ENCODE results near the gene HPGDS.

- TF ChIP-seq, protein P1, sequence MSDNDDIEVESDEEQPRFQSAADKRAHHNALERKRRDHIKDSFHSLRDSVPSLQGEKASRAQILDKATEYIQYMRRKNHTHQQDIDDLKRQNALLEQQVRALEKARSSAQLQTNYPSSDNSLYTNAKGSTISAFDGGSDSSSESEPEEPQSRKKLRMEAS (IDR thresholded peaks at IDR 0.05), result no peak
- TF ChIP-seq TAF1 (IDR thresholded peaks at IDR 0.05; ENCODE audit: low read depth) (no peak), EP300 (IDR thresholded peaks at IDR 0.05; ENCODE audit: borderline replicate concordance) (no peak), NFIC (IDR thresholded peaks at IDR 0.05) (no peak), YY1 (IDR thresholded peaks at IDR 0.05; ENCODE audit: low read depth) (no peak), RAD21 (IDR thresholded peaks at IDR 0.05; ENCODE audit: low read depth) (no peak), ZBTB7A (IDR thresholded peaks at IDR 0.05; ENCODE audit: low read depth) (no peak)
- TF ChIP-seq, protein P2, sequence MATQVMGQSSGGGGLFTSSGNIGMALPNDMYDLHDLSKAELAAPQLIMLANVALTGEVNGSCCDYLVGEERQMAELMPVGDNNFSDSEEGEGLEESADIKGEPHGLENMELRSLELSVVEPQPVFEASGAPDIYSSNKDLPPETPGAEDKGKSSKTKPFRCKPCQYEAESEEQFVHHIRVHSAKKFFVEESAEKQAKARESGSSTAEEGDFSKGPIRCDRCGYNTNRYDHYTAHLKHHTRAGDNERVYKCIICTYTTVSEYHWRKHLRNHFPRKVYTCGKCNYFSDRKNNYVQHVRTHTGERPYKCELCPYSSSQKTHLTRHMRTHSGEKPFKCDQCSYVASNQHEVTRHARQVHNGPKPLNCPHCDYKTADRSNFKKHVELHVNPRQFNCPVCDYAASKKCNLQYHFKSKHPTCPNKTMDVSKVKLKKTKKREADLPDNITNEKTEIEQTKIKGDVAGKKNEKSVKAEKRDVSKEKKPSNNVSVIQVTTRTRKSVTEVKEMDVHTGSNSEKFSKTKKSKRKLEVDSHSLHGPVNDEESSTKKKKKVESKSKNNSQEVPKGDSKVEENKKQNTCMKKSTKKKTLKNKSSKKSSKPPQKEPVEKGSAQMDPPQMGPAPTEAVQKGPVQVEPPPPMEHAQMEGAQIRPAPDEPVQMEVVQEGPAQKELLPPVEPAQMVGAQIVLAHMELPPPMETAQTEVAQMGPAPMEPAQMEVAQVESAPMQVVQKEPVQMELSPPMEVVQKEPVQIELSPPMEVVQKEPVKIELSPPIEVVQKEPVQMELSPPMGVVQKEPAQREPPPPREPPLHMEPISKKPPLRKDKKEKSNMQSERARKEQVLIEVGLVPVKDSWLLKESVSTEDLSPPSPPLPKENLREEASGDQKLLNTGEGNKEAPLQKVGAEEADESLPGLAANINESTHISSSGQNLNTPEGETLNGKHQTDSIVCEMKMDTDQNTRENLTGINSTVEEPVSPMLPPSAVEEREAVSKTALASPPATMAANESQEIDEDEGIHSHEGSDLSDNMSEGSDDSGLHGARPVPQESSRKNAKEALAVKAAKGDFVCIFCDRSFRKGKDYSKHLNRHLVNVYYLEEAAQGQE (IDR thresholded peaks at IDR 0.05; ENCODE audit: low read depth), result no peak
Observed at GRCh38 chr4:94290245-94290644, 52.4 kb downstream of the HPGDS start.

All from Ishikawa (cell line).